IMR-90 (cell line): Measurements from ENCODE around the gene CLCNKA. TPM values are rescaled to one million over a fixed set of nuclear protein-coding genes. Genes with fewer than 3 reads are reported as not detected.

ENCODE experiments used
- ATAC-seq: fragments of 200-7000 bp; cut with Tn5 transposase; 2 replicates; pipeline ENCODE4 v1.9.1; 2020; ENCODE audit warnings: low read depth, mild to moderate bottlenecking, moderate library complexity
- BruUV-seq: library from RNA; stranded (reverse); fragments of 400-500 nt; replicated peaks from 2 replicates; lab custom pipeline; 2021; lab: Mats Ljungman, UMichigan
- CTCF ChIA-PET: fragments of 300-600 bp; formaldehyde crosslinking; extraction: SDS; loops from one replicate; lab custom pipeline; 2021; ENCODE audit warnings: antibody characterized with exemption; lab: Yijun Ruan, JAX
- POLR2A ChIA-PET: fragments of 300-600 bp; sonication (Branson Sonifier 250); formaldehyde crosslinking; loops from one replicate; lab custom pipeline; 2022; ENCODE audit warnings: antibody characterized with exemption; ENCODE audit not compliant: unreplicated experiment; lab: Charles Lee
- DNase-seq: peaks from one replicate; pipeline ENCODE4 v3.0.0; 2013
- H2AFZ ChIP-seq: replicated peaks from 2 replicates; pipeline ENCODE3; 2013; ENCODE audit warnings: low read length, mild to moderate bottlenecking; ENCODE audit not compliant: poor library complexity
- H2AK5ac ChIP-seq: 2 replicates; pipeline ENCODE4 v1.6.1; 2013; ENCODE audit warnings: low read depth, low read length, inconsistent platforms
- H2AK9ac ChIP-seq: replicated peaks from 2 replicates; pipeline ENCODE3; 2013; ENCODE audit warnings: mild to moderate bottlenecking, low read depth, low read length, moderate library complexity; ENCODE audit not compliant: poor library complexity
- H2BK120ac ChIP-seq: 2 replicates; pipeline ENCODE4 v1.6.1; 2013; ENCODE audit warnings: low read depth, low read length, inconsistent platforms
- H2BK15ac ChIP-seq: 3 replicates; pipeline ENCODE4 v1.6.1; 2013; ENCODE audit warnings: low read depth, low read length, inconsistent platforms
- H2BK20ac ChIP-seq: 2 replicates; pipeline ENCODE4 v1.6.1; 2013; ENCODE audit warnings: low read depth, mild to moderate bottlenecking, inconsistent platforms, low read length, moderate library complexity
- H2BK5ac ChIP-seq: 2 replicates; pipeline ENCODE4 v1.6.1; 2013; ENCODE audit warnings: mild to moderate bottlenecking, low read depth, low read length, inconsistent platforms; ENCODE audit not compliant: poor library complexity, severe bottlenecking
- H3K14ac ChIP-seq: replicated peaks from 2 replicates; pipeline ENCODE4 v1.6.1; 2013; ENCODE audit warnings: low read depth, low read length, inconsistent platforms
- H3K18ac ChIP-seq: 2 replicates; pipeline ENCODE4 v1.6.1; 2013; ENCODE audit warnings: low read depth, low read length, control low read depth
- H3K23ac ChIP-seq: 2 replicates; pipeline ENCODE4 v1.6.1; 2013; ENCODE audit warnings: low read depth, low read length, inconsistent platforms
- H3K27ac ChIP-seq: 2 replicates; pipeline ENCODE4 v1.5.1; 2013; ENCODE audit warnings: mild to moderate bottlenecking, control low read depth, low read length; ENCODE audit not compliant: insufficient read depth
- H3K27me3 ChIP-seq: 2 replicates; pipeline ENCODE4 v1.6.1; 2013; ENCODE audit warnings: low read length; ENCODE audit not compliant: control insufficient read depth, insufficient read depth
- H3K36me3 ChIP-seq: 2 replicates; pipeline ENCODE4 v1.6.1; 2013; ENCODE audit warnings: low read length, mixed read lengths; ENCODE audit not compliant: control insufficient read depth, insufficient read depth
- H3K4ac ChIP-seq: 2 replicates; pipeline ENCODE4 v1.6.1; 2013; ENCODE audit warnings: low read depth, low read length, inconsistent platforms
- H3K4me1 ChIP-seq: 2 replicates; pipeline ENCODE4 v1.6.1; 2013; ENCODE audit warnings: low read length, mixed read lengths; ENCODE audit not compliant: control insufficient read depth, insufficient read depth
- H3K4me2 ChIP-seq: 2 replicates; pipeline ENCODE4 v1.6.1; 2013; ENCODE audit warnings: low read depth, mild to moderate bottlenecking, control low read depth, low read length, moderate library complexity
- H3K4me3 ChIP-seq: 2 replicates; pipeline ENCODE4 v1.5.1; 2013; ENCODE audit warnings: low read depth, mild to moderate bottlenecking, control low read depth, low read length, moderate library complexity; ENCODE audit not compliant: insufficient read depth
- H3K56ac ChIP-seq: 2 replicates; pipeline ENCODE4 v1.6.1; 2013; ENCODE audit warnings: low read length, inconsistent platforms; ENCODE audit not compliant: insufficient read depth; ENCODE audit errors: extremely low read depth
- H3K79me1 ChIP-seq, 2 experiments: 2 replicates each; pipeline ENCODE4 v1.6.1; 2013; ENCODE audit warnings: low read length in 2 of 2, inconsistent platforms in 1 of 2, low read depth in 1 of 2
- H3K9ac ChIP-seq: 2 replicates; pipeline ENCODE4 v1.6.1; 2013; ENCODE audit warnings: low read depth, low read length, control low read depth
- H3K9me1 ChIP-seq: 2 replicates; pipeline ENCODE4 v1.6.1; 2013; ENCODE audit warnings: low read length, inconsistent platforms; ENCODE audit not compliant: insufficient read depth
- H3K9me3 ChIP-seq: 2 replicates; pipeline ENCODE4 v1.6.1; 2013; ENCODE audit warnings: low read length; ENCODE audit not compliant: control insufficient read depth, insufficient read depth
- H4K20me1 ChIP-seq: 2 replicates; pipeline ENCODE4 v1.6.1; 2013; ENCODE audit warnings: low read length, inconsistent platforms; ENCODE audit not compliant: insufficient read depth
- H4K5ac ChIP-seq: 2 replicates; pipeline ENCODE4 v1.6.1; 2013; ENCODE audit warnings: mild to moderate bottlenecking, low read depth, low read length, control low read depth
- H4K8ac ChIP-seq, 2 experiments: 2 replicates each; pipeline ENCODE4 v1.6.1; 2013; ENCODE audit warnings: low read depth in 2 of 2, low read length in 2 of 2, control low read depth in 1 of 2, inconsistent platforms in 1 of 2
- H4K91ac ChIP-seq: 2 replicates; pipeline ENCODE4 v1.6.1; 2013; ENCODE audit warnings: low read depth, low read length, inconsistent platforms; ENCODE audit not compliant: insufficient read depth
- BHLHE40 ChIP-seq: fragments of 150-350 bp; IDR thresholded peaks from 2 replicates; pipeline ENCODE4 v1.6.1; 2016; ENCODE audit warnings: mild to moderate bottlenecking, low read depth, low read length
- CEBPB ChIP-seq: IDR thresholded peaks from 2 replicates; pipeline ENCODE4 v1.6.1; 2012; ENCODE audit warnings: low read depth, low read length, improper control_type of control experiment
- CHD1 ChIP-seq: IDR thresholded peaks from 2 replicates; pipeline ENCODE4 v1.6.1; 2012; ENCODE audit warnings: low read depth, low read length, improper control_type of control experiment
- CTCF ChIP-seq: conservative IDR thresholded peaks from 2 replicates; pipeline ENCODE4 v1.5.1; 2012; ENCODE audit warnings: mild to moderate bottlenecking, low read depth, low read length, improper control_type of control experiment
- ELK1 ChIP-seq: fragments of 150-350 bp; IDR thresholded peaks from 2 replicates; pipeline ENCODE4 v1.6.1; 2016; ENCODE audit warnings: low read depth, mild to moderate bottlenecking, low read length, moderate library complexity, borderline replicate concordance
- FOS ChIP-seq: fragments of 150-350 bp; IDR thresholded peaks from 2 replicates; pipeline ENCODE4 v1.6.1; 2016; ENCODE audit warnings: low read depth, low read length
- MAFK ChIP-seq: IDR thresholded peaks from 2 replicates; pipeline ENCODE4 v1.6.1; 2012; ENCODE audit warnings: low read depth, low read length, improper control_type of control experiment
- MAZ ChIP-seq: IDR thresholded peaks from 2 replicates; pipeline ENCODE4 v1.6.1; 2012; ENCODE audit warnings: low read depth, mild to moderate bottlenecking, low read length, improper control_type of control experiment, moderate library complexity, borderline replicate concordance
- MXI1 ChIP-seq: IDR thresholded peaks from 2 replicates; pipeline ENCODE4 v1.6.1; 2012; ENCODE audit warnings: low read depth, mild to moderate bottlenecking, low read length, moderate library complexity, borderline replicate concordance
- NFE2L2 ChIP-seq: fragments of 150-350 bp; IDR thresholded peaks from 2 replicates; pipeline ENCODE4 v1.6.1; 2016; ENCODE audit warnings: low read depth, mild to moderate bottlenecking, low read length
- POLR2A ChIP-seq: IDR thresholded peaks from 2 replicates; pipeline ENCODE4 v1.6.1; 2012; ENCODE audit warnings: mild to moderate bottlenecking, low read depth, low read length
- RAD21 ChIP-seq: IDR thresholded peaks from 2 replicates; pipeline ENCODE4 v1.6.1; 2012; ENCODE audit warnings: low read length, improper control_type of control experiment
- RCOR1 ChIP-seq: IDR thresholded peaks from 2 replicates; pipeline ENCODE4 v1.6.1; 2012; ENCODE audit warnings: mild to moderate bottlenecking, low read length, improper control_type of control experiment; ENCODE audit not compliant: insufficient replicate concordance
- RFX5 ChIP-seq: IDR thresholded peaks from 2 replicates; pipeline ENCODE4 v1.8.0; 2012; ENCODE audit warnings: low read depth, mild to moderate bottlenecking, low read length, moderate library complexity
- SMC3 ChIP-seq: fragments of 150-350 bp; IDR thresholded peaks from 2 replicates; pipeline ENCODE4 v1.6.1; 2016; ENCODE audit warnings: low read depth, mild to moderate bottlenecking, antibody characterized with exemption, low read length, moderate library complexity
- USF2 ChIP-seq: fragments of 150-350 bp; IDR thresholded peaks from 2 replicates; pipeline ENCODE4 v1.6.1; 2017; ENCODE audit warnings: mild to moderate bottlenecking, antibody characterized with exemption, low read length, low read depth
- WGBS, 2 experiments: methylation state at CpG; one replicate each; pipeline versions ENCODE4 v1.1.5 to v1.1.7; 2013; ENCODE audit warnings: missing lambda C conversion rate in 2 of 2; ENCODE audit not compliant: insufficient read length in 1 of 2; ENCODE audit errors: extremely low coverage in 2 of 2; 5-methylcytosine and 5-hydroxymethylcytosine counted together
- dilution Hi-C: fragments of 300-500 bp; cut with HindIII; formaldehyde crosslinking; loops from one replicate; pipeline ENCODE4 v1.14.3; 2018; ENCODE audit warnings: low sequenced_read_pairs; ENCODE audit not compliant: unreplicated experiment
- in situ Hi-C: fragments of 300-500 bp; cut with MboI; formaldehyde crosslinking; loops from 3 replicates; pipeline ENCODE4 v1.14.3; 2019; ENCODE audit warnings: low sequenced_read_pairs, inconsistent platforms, mixed read lengths
- intact Hi-C: fragments of 100-400 bp; cut with micrococcal nuclease; formaldehyde crosslinking; loops from 2 replicates; pipeline ENCODE4 v1.10.0; 2022
- polyA plus RNA-seq, 3 experiments: library from polyadenylated mRNA; depleted of rRNA; stranded (reverse); fragments of >200 nt; gene quantifications; 2 replicates each; pipeline ENCODE4 v1.2.3, GENCODE V29; 2012; ENCODE audit warnings: low replicate concordance in 1 of 3
- total RNA-seq: library from RNA; depleted of rRNA; stranded (reverse); fragments of >200 nt; gene quantifications from 2 replicates; pipeline ENCODE4 v1.2.3, GENCODE V29; 2012

CLCNKA gene
- total and polyA plus RNA-seq, 2 of the 4 experiments (the other 2 are of a cell fraction), result 0.05 TPM; not detected in 1

GRCh38 chr1:15973772-15974171 lies 48.1 kb upstream of the CLCNKA start:
- Histone ChIP-seq H2BK20ac (no peak overlapping the region), H3K79me1 (peaks cover 21 to 53% of the 10 kb centered on the region in 2 experiments; a peak in 3 of 4 replicates), H3K18ac (no peak overlapping the region), H2AK9ac (no peak overlapping the region), H4K5ac (no peak overlapping the region), H3K36me3 (peaks cover 25% of the 10 kb centered on the region), H2BK5ac (no peak overlapping the region), H3K56ac (no peak overlapping the region), H4K91ac (no peak overlapping the region), H3K4ac (no peak overlapping the region), H4K8ac (no peak overlapping the region), H3K4me1 (peaks cover 4% of the 10 kb centered on the region; the same call in 1 of the 2 replicates), H3K23ac (no peak overlapping the region), H3K4me2 (no peak overlapping the region), H3K9me1 (peaks cover 9% of the 10 kb centered on the region), H3K9me3 (no peaks in the 10 kb centered on the region; the same call in 1 of the 2 replicates), H2BK120ac (no peak overlapping the region), H3K27me3 (no peaks in the 10 kb centered on the region), H2AK5ac (no peak overlapping the region), H2AFZ (no peak overlapping the region), H3K9ac (no peak overlapping the region), H3K4me3 (no peak overlapping the region), H2BK15ac (no peak overlapping the region), H4K20me1 (peaks cover 17% of the 10 kb centered on the region), H3K14ac (no peak overlapping the region), H3K27ac (no peak overlapping the region)
- CTCF ChIA-PET, result interaction anchor here (0.6 kb wide), 1 partner anchor 177 kb away, joined by 3 read pairs; no protein-coding TSS in a partner anchor
- in situ Hi-C loops (no loop called here), intact Hi-C loops (no loop called here), dilution Hi-C loops (no loop called here)
- BruUV-seq, result no TSS peak
- WGBS, 2 experiments, result no CpG with 5 or more reads among the region's 4 CpGs
- POLR2A ChIA-PET, result no interaction called here
- DNase-seq, result no peak
- ATAC-seq, result no peak
- no peak for TF ChIP-seq ELK1
- TF ChIP-seq CTCF, result no peak
- no peak for TF ChIP-seq RFX5
- no peak for TF ChIP-seq BHLHE40
- no peak for TF ChIP-seq MAFK
- TF ChIP-seq USF2, result no peak
- TF ChIP-seq POLR2A, result no peak
- no peak for TF ChIP-seq RAD21
- no peak for TF ChIP-seq CHD1
- no peak for TF ChIP-seq SMC3
- TF ChIP-seq MAZ, result no peak
- TF ChIP-seq MXI1, result no peak
- no peak for TF ChIP-seq CEBPB
- TF ChIP-seq RCOR1, result no peak
- no peak for TF ChIP-seq FOS
- TF ChIP-seq NFE2L2, result no peak
